Measurements from ENCODE around the gene FZD7. TPM values are rescaled to one million over a fixed set of nuclear protein-coding genes. Genes with fewer than 3 reads are reported as not detected.

FZD7 gene
- total and polyA plus RNA-seq, 7 donors, result 0.23 to 51.2 (median 37.9) TPM

- no peak for DNase-seq
- no peak overlapping the region for H3K27ac ChIP-seq
- H3K9me3 ChIP-seq, result no peaks in the 10 kb centered on the region
- intact Hi-C loops (cut with DNase I), result no loop called here
- no peaks in the 10 kb centered on the region for H3K27me3 ChIP-seq
- no peak overlapping the region for H3K4me3 ChIP-seq
- no peak for TF ChIP-seq CTCF (IDR thresholded peaks at IDR 0.05)
- TF ChIP-seq EP300 (IDR thresholded peaks at IDR 0.05), result no peak
- no peak for TF ChIP-seq POLR2A (IDR thresholded peaks at IDR 0.05)
- no peak for TF ChIP-seq POLR2AphosphoS5 (IDR thresholded peaks at IDR 0.05)
- no peaks in the 10 kb centered on the region for H3K36me3 ChIP-seq
- peaks cover 0 to 8% (median 0%) of the 10 kb centered on the region in 4 donors for H3K4me1 ChIP-seq
Measured at GRCh38 chr2:202050652-202051051, 17.0 kb downstream of the FZD7 start.

- Histone ChIP-seq H3K27me3 (no peaks in the 10 kb centered on the region), H3K27ac (peak overlapping the region in 3 of 4 donors; percentile 30 to 77 (median 51)), H3K9me3 (no peaks in the 10 kb centered on the region), H3K4me3 (no peak overlapping the region), H3K4me1 (peaks cover 0 to 8% (median 0%) of the 10 kb centered on the region in 4 donors), H3K36me3 (no peaks in the 10 kb centered on the region)
- TF ChIP-seq CTCF (IDR thresholded peaks at IDR 0.05) (no peak), EP300 (IDR thresholded peaks at IDR 0.05) (no peak), POLR2AphosphoS5 (IDR thresholded peaks at IDR 0.05) (no peak), POLR2A (IDR thresholded peaks at IDR 0.05) (no peak)
- intact Hi-C loops (cut with DNase I), result no loop called here
- DNase-seq, result no peak
- 85 to 89% methylated on average over 8 of the region's 8 CpGs for WGBS, 2 donors
Measured at GRCh38 chr2:202051499-202052161, 18.0 kb downstream of the FZD7 start.

- H3K4me1 ChIP-seq, result peaks cover 0 to 8% (median 0%) of the 10 kb centered on the region in 4 donors
- H3K4me3 ChIP-seq, result no peak overlapping the region
- intact Hi-C loops (cut with DNase I), result no loop called here
- WGBS, 2 donors, result 89 to 94% methylated on average over 1 of the region's 1 CpG
- H3K9me3 ChIP-seq, result no peaks in the 10 kb centered on the region
- H3K36me3 ChIP-seq, result no peaks in the 10 kb centered on the region
- peak overlapping the region in 3 of 4 donors; percentile 30 to 77 (median 51) for H3K27ac ChIP-seq
- H3K27me3 ChIP-seq, result no peaks in the 10 kb centered on the region
- no peak for DNase-seq
- TF ChIP-seq POLR2A (IDR thresholded peaks at IDR 0.05) (no peak), CTCF (IDR thresholded peaks at IDR 0.05) (no peak), EP300 (IDR thresholded peaks at IDR 0.05) (no peak), POLR2AphosphoS5 (IDR thresholded peaks at IDR 0.05) (no peak)
Measured at GRCh38 chr2:202052235-202052634, 18.6 kb downstream of the FZD7 start.

- DNase-seq, result no peak
- Histone ChIP-seq H3K27me3 (no peaks in the 10 kb centered on the region), H3K36me3 (no peaks in the 10 kb centered on the region), H3K27ac (no peak overlapping the region), H3K4me3 (no peak overlapping the region), H3K4me1 (peaks cover 0 to 8% (median 0%) of the 10 kb centered on the region in 4 donors), H3K9me3 (no peaks in the 10 kb centered on the region)
- TF ChIP-seq CTCF (IDR thresholded peaks at IDR 0.05) (no peak), POLR2A (IDR thresholded peaks at IDR 0.05) (no peak), EP300 (IDR thresholded peaks at IDR 0.05) (no peak), POLR2AphosphoS5 (IDR thresholded peaks at IDR 0.05) (no peak)
- intact Hi-C loops (cut with DNase I), result no loop called here
- WGBS, 2 donors, result 79 to 81% methylated on average over 3 of the region's 3 CpGs
Measured at GRCh38 chr2:202054679-202055078, 21.0 kb downstream of the FZD7 start.

- WGBS, 2 donors, result 17 to 33% methylated on average over 2 of the region's 2 CpGs
- no peaks in the 10 kb centered on the region for H3K36me3 ChIP-seq
- intact Hi-C loops (cut with DNase I), result no loop called here
Measured at GRCh38 chr2:202056611-202057010, 23.0 kb downstream of the FZD7 start.

More at GRCh38 chr2:202056611-202057010, 23.0 kb downstream of the FZD7 start:
- DNase-seq, result no peak
- no peaks in the 10 kb centered on the region for H3K9me3 ChIP-seq
- H3K27ac ChIP-seq, result no peak overlapping the region
- H3K4me3 ChIP-seq, result no peak overlapping the region
- no peaks in the 10 kb centered on the region for H3K27me3 ChIP-seq
- peaks cover 0 to 5% (median 0%) of the 10 kb centered on the region in 4 donors for H3K4me1 ChIP-seq
- TF ChIP-seq CTCF (IDR thresholded peaks at IDR 0.05) (peak in 1 of 4 experiments; percentile 20), POLR2AphosphoS5 (IDR thresholded peaks at IDR 0.05) (no peak)
